H9 (cell line): ENCODE data around the gene NAV1. TPM values are rescaled to one million over a fixed set of nuclear protein-coding genes. Genes with fewer than 3 reads are reported as not detected.

ENCODE experiments used
- DNase-seq: peaks from one replicate; pipeline ENCODE4 v3.0.0-alpha.2; 2017
- H2AFZ ChIP-seq: one replicate; pipeline ENCODE4 v1.6.1; 2013; ENCODE audit warnings: mild to moderate bottlenecking, low read length, control low read depth, moderate library complexity
- H2AK5ac ChIP-seq: 2 replicates; pipeline ENCODE4 v1.6.1; 2013; ENCODE audit warnings: low read length, control low read depth, mixed read lengths; ENCODE audit not compliant: insufficient read length
- H2BK120ac ChIP-seq: one replicate; pipeline ENCODE4 v1.6.1; 2013; ENCODE audit warnings: low read depth, mild to moderate bottlenecking, low read length, control low read depth, inconsistent platforms; ENCODE audit not compliant: poor library complexity, severe bottlenecking
- H2BK12ac ChIP-seq: 2 replicates; pipeline ENCODE4 v1.6.1; 2013; ENCODE audit warnings: low read length, control low read depth, mixed read lengths, low read depth; ENCODE audit not compliant: insufficient read length
- H2BK15ac ChIP-seq: 2 replicates; pipeline ENCODE4 v1.6.1; 2013; ENCODE audit warnings: low read depth, low read length, control low read depth
- H2BK20ac ChIP-seq: one replicate; pipeline ENCODE4 v1.6.1; 2013; ENCODE audit warnings: low read depth, mild to moderate bottlenecking, low read length, control low read depth, inconsistent platforms; ENCODE audit not compliant: poor library complexity, severe bottlenecking
- H2BK5ac ChIP-seq: 2 replicates; pipeline ENCODE4 v1.6.1; 2013; ENCODE audit warnings: low read length, control low read depth, mixed read lengths; ENCODE audit not compliant: insufficient read length
- H3K14ac ChIP-seq: 2 replicates; pipeline ENCODE4 v1.6.1; 2013; ENCODE audit warnings: low read length, control low read depth; ENCODE audit not compliant: insufficient read depth
- H3K18ac ChIP-seq: 2 replicates; pipeline ENCODE4 v1.6.1; 2013; ENCODE audit warnings: low read depth, mild to moderate bottlenecking, mixed read lengths, low read length, control low read depth; ENCODE audit not compliant: insufficient read length
- H3K23ac ChIP-seq: 2 replicates; pipeline ENCODE4 v1.6.1; 2013; ENCODE audit warnings: low read length, control low read depth, mixed read lengths, low read depth; ENCODE audit not compliant: insufficient read length
- H3K23me2 ChIP-seq: 2 replicates; pipeline ENCODE4 v1.6.1; 2013; ENCODE audit warnings: low read depth, mild to moderate bottlenecking, mixed read lengths, low read length, control low read depth; ENCODE audit not compliant: insufficient read length, poor library complexity, severe bottlenecking
- H3K27ac ChIP-seq: 2 replicates; pipeline ENCODE4 v1.5.1; 2013; ENCODE audit warnings: low read length, control low read depth, mixed read lengths, low read depth; ENCODE audit not compliant: insufficient read length
- H3K27me3 ChIP-seq: 2 replicates; pipeline ENCODE4 v1.6.1; 2013; ENCODE audit warnings: low read length, control low read depth, inconsistent platforms; ENCODE audit not compliant: insufficient read depth
- H3K4ac ChIP-seq: 2 replicates; pipeline ENCODE4 v1.6.1; 2013; ENCODE audit warnings: low read depth, mild to moderate bottlenecking, control low read depth, inconsistent platforms, low read length, moderate library complexity
- H3K4me1 ChIP-seq: 2 replicates; pipeline ENCODE4 v1.6.1; 2013; ENCODE audit warnings: low read length, control low read depth, inconsistent platforms; ENCODE audit not compliant: insufficient read depth
- H3K4me2 ChIP-seq: 2 replicates; pipeline ENCODE4 v1.6.1; 2013; ENCODE audit warnings: low read length, control low read depth, mixed read lengths; ENCODE audit not compliant: insufficient read length, insufficient read depth
- H3K56ac ChIP-seq: 2 replicates; pipeline ENCODE4 v1.6.1; 2013; ENCODE audit warnings: low read depth, mild to moderate bottlenecking, mixed read lengths, low read length, control low read depth; ENCODE audit not compliant: insufficient read length
- H3K79me1 ChIP-seq: 2 replicates; pipeline ENCODE4 v1.6.1; 2013; ENCODE audit warnings: low read depth, mild to moderate bottlenecking, moderate library complexity, low read length, control low read depth, inconsistent platforms; ENCODE audit not compliant: insufficient read depth, poor library complexity, severe bottlenecking
- H3K79me2 ChIP-seq: 2 replicates; pipeline ENCODE4 v1.6.1; 2013; ENCODE audit warnings: low read length, control low read depth, inconsistent platforms; ENCODE audit not compliant: insufficient read depth
- H3K9ac ChIP-seq: 2 replicates; pipeline ENCODE4 v1.6.1; 2013; ENCODE audit warnings: low read length, control low read depth, mixed read lengths; ENCODE audit not compliant: insufficient read length; ENCODE audit errors: extremely low read depth
- H3K9me3 ChIP-seq: one replicate; pipeline ENCODE4 v1.6.1; 2013; ENCODE audit warnings: low read depth, low read length, inconsistent platforms; ENCODE audit not compliant: control insufficient read depth
- H3T11ph ChIP-seq: one replicate; pipeline ENCODE4 v1.6.1; 2013; ENCODE audit warnings: mild to moderate bottlenecking, low read length, control low read depth, inconsistent platforms
- H4K20me1 ChIP-seq: one replicate; pipeline ENCODE4 v1.6.1; 2013; ENCODE audit not compliant: control insufficient read depth, insufficient read length, insufficient read depth
- H4K5ac ChIP-seq: 2 replicates; pipeline ENCODE4 v1.6.1; 2013; ENCODE audit warnings: low read depth, mild to moderate bottlenecking, mixed read lengths, low read length, control low read depth; ENCODE audit not compliant: insufficient read length
- H4K8ac ChIP-seq: replicated peaks from 2 replicates; pipeline ENCODE4 v1.6.1; 2013; ENCODE audit warnings: low read length, control low read depth, mixed read lengths, low read depth; ENCODE audit not compliant: insufficient read length
- H4K91ac ChIP-seq: 2 replicates; pipeline ENCODE4 v1.6.1; 2013; ENCODE audit warnings: low read depth, mild to moderate bottlenecking, moderate library complexity, mixed read lengths, low read length, control low read depth; ENCODE audit not compliant: insufficient read length
- H3K27ac Mint-ChIP-seq, 3 experiments: 2 replicates in 2 of 3; 3 replicates in 1 of 3; pipeline ENCODE4 v1.8.0; 2020 to 2021; ENCODE audit warnings: mixed read lengths in 3 of 3, mild to moderate bottlenecking in 1 of 3, moderate library complexity in 1 of 3
- H3K27me3 Mint-ChIP-seq: 2 replicates; pipeline ENCODE4 v1.8.0; 2021; ENCODE audit warnings: low read depth, mild to moderate bottlenecking, moderate library complexity, mixed read lengths
- H3K36me3 Mint-ChIP-seq, 3 experiments: 2 replicates in 2 of 3; 3 replicates in 1 of 3; pipeline ENCODE4 v1.8.0; 2020 to 2021; ENCODE audit warnings: low read depth in 3 of 3, mixed read lengths in 3 of 3; ENCODE audit not compliant: insufficient read depth in 1 of 3
- H3K4me1 Mint-ChIP-seq, 2 experiments: 2 replicates each; pipeline ENCODE4 v1.8.0; 2020; ENCODE audit warnings: mixed read lengths in 2 of 2
- H3K4me3 Mint-ChIP-seq, 2 experiments: 2 replicates in 1 of 2; 3 replicates in 1 of 2; pipeline ENCODE4 v1.8.0; 2020 to 2021; ENCODE audit warnings: mild to moderate bottlenecking in 2 of 2, mixed read lengths in 2 of 2, moderate library complexity in 1 of 2
- H3K9me3 Mint-ChIP-seq, 2 experiments: 2 replicates in 1 of 2; 3 replicates in 1 of 2; pipeline ENCODE4 v1.8.0; 2020; ENCODE audit warnings: mild to moderate bottlenecking in 2 of 2, mixed read lengths in 2 of 2, moderate library complexity in 1 of 2
- WGBS: extraction: QIAGEN DNeasy Blood & Tissue Kit; methylation state at CpG from one replicate; pipeline ENCODE4 v1.1.7; 2013; ENCODE audit warnings: missing lambda C conversion rate, low lambda C conversion rate, mixed read lengths; ENCODE audit not compliant: insufficient read length; ENCODE audit errors: extremely low coverage; 5-methylcytosine and 5-hydroxymethylcytosine counted together
- total RNA-seq: library from RNA; stranded (reverse); gene quantifications from 2 replicates; pipeline ENCODE4 v1.2.1, GENCODE V29; 2021
- TF ChIP-seq, protein P1 (sequence below): fragments of 200-600 bp; sonication (generic); conservative IDR thresholded peaks from 3 replicates; pipeline ENCODE4 v1.8.0; 2021; ENCODE audit warnings: antibody characterized with exemption, mild to moderate bottlenecking

NAV1 gene
- total RNA-seq, 1 experiment from 2014 or later: 20.5 TPM

DNA sequence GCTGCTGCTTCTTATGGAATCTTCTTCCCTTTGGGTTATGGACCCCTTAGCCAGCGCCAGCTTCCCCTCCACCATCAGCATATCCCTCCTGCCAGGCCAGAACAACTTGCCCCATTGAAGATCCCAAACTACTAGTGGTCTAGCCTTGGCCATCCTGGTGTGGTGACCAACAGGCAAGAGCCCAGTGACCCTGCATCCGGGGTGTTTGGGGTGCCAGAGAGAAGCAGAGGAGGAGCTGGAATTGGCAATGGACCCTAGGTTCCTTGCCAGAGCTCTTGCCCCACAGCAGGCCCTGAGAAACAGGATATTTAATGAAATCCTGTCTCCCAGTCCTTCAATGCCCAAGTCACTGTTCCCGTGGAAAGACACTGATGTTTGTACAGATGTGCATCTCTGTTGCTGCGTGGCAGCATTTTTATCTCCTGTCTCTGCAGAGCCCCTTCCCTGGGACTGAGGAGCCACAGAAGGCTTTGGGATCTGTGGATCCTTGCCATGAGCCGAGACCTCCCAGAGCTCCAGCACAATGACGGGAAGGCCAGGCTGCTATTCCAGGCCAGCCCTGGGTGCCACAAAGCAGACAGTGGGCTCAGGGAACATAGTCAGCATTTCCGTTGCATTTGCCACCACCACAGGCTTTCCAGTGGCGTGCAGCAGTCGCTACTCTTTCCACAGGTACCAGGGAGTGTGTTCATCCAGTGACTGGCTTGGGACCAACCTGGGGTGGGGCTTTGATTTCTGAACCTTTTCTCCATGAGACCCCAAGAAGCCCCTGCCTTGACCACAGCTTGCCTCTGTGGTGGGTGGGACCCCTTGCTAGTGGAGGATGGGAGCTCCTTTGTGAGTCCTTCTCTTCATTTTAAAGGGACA, 21.6 kb downstream of the NAV1 start:
- no peak overlapping the region for H4K91ac ChIP-seq
- Mint-ChIP-seq H3K27ac (no peak overlapping the region), H3K27me3 (peaks cover 19% of the 10 kb centered on the region), H3K9me3 (no peaks in the 10 kb centered on the region), H3K4me1 (peaks cover 14 to 15% of the 10 kb centered on the region in 2 experiments), H3K36me3 (no peaks in the 10 kb centered on the region), H3K4me3 (no peak overlapping the region)
- H4K20me1 ChIP-seq: no peaks in the 10 kb centered on the region
- H2BK120ac ChIP-seq: no peak overlapping the region
- H3K27ac ChIP-seq: no peak overlapping the region
- H3K27me3 ChIP-seq: no peaks in the 10 kb centered on the region; the same call in 1 of the 2 replicates
- H3K4ac ChIP-seq: no peak overlapping the region
- no peak overlapping the region for H2BK5ac ChIP-seq
- no peaks in the 10 kb centered on the region for H3K23me2 ChIP-seq
- no peak overlapping the region for H2AK5ac ChIP-seq
- no peak overlapping the region for H4K5ac ChIP-seq
- no peak overlapping the region for H2BK12ac ChIP-seq
- H4K8ac ChIP-seq: no peak overlapping the region
- no peak overlapping the region for H3K23ac ChIP-seq
- TF ChIP-seq, protein P1, sequence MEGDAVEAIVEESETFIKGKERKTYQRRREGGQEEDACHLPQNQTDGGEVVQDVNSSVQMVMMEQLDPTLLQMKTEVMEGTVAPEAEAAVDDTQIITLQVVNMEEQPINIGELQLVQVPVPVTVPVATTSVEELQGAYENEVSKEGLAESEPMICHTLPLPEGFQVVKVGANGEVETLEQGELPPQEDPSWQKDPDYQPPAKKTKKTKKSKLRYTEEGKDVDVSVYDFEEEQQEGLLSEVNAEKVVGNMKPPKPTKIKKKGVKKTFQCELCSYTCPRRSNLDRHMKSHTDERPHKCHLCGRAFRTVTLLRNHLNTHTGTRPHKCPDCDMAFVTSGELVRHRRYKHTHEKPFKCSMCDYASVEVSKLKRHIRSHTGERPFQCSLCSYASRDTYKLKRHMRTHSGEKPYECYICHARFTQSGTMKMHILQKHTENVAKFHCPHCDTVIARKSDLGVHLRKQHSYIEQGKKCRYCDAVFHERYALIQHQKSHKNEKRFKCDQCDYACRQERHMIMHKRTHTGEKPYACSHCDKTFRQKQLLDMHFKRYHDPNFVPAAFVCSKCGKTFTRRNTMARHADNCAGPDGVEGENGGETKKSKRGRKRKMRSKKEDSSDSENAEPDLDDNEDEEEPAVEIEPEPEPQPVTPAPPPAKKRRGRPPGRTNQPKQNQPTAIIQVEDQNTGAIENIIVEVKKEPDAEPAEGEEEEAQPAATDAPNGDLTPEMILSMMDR: no peak
- no peak for DNase-seq
- no CpG with 5 or more reads among the region's 9 CpGs for WGBS
- no peak overlapping the region for H2BK15ac ChIP-seq
- H2AFZ ChIP-seq: no peak overlapping the region
- H3K4me1 ChIP-seq: 0 out of 2 replicates have a peak, but pooled peaks cover 3% of the 10 kb centered on the region
- no peaks in the 10 kb centered on the region for H3K79me1 ChIP-seq
- no peaks in the 10 kb centered on the region for H3K79me2 ChIP-seq
- H3K18ac ChIP-seq: no peak overlapping the region
- no peaks in the 10 kb centered on the region for H3K9me3 ChIP-seq
- no peak overlapping the region for H3K4me2 ChIP-seq
- no peak overlapping the region for H2BK20ac ChIP-seq
- H3K56ac ChIP-seq: no peak overlapping the region
- H3K9ac ChIP-seq: no peak overlapping the region
- no peak overlapping the region for H3K14ac ChIP-seq
- H3T11ph ChIP-seq: no peak overlapping the region
